ENCODE measurements around the gene BAIAP2. TPM values are rescaled to one million over a fixed set of nuclear protein-coding genes. Genes with fewer than 3 reads are reported as not detected.

Gene BAIAP2
- total RNA-seq, 2 donors from 2014 or later = 14.7 to 22.7 TPM

- peaks cover 28% of the 10 kb centered on the region for H3K4me1 ChIP-seq
- no peak overlapping the region for H3K4me3 ChIP-seq
- no peaks in the 10 kb centered on the region for H3K9me3 ChIP-seq
- peak overlapping the region; percentile 47 for H3K27ac ChIP-seq
- H3K9ac ChIP-seq (ENCODE audit: low read depth in 2 of 2, low read length in 2 of 2) = peak overlapping the region; percentile 6 to 71
- TF ChIP-seq CTCF (IDR thresholded peaks at IDR 0.05) = no peak
- H3K27me3 ChIP-seq = no peaks in the 10 kb centered on the region
- intact Hi-C loops (cut with DNase I) = no loop called here
- no peaks in the 10 kb centered on the region for H3K36me3 ChIP-seq
- no peak for DNase-seq
Measured at GRCh38 chr17:81021531-81022343, 13.2 kb upstream of the BAIAP2 start.

- H3K4me1 ChIP-seq = peaks cover 28% of the 10 kb centered on the region
- intact Hi-C loops (cut with DNase I) = no loop called here
- TF ChIP-seq CTCF (IDR thresholded peaks at IDR 0.05) = no peak
- peaks cover 5% of the 10 kb centered on the region for H3K27me3 ChIP-seq
- H3K27ac ChIP-seq = no peak overlapping the region
- DNase-seq = no peak
- H3K9me3 ChIP-seq = no peaks in the 10 kb centered on the region
- no peaks in the 10 kb centered on the region for H3K36me3 ChIP-seq
- no peak overlapping the region for H3K4me3 ChIP-seq
- no peak overlapping the region for H3K9ac ChIP-seq (ENCODE audit: low read depth in 2 of 2, low read length in 2 of 2)
Measured at GRCh38 chr17:81022344-81022676, 12.6 kb upstream of the BAIAP2 start.

- H3K36me3 ChIP-seq = no peaks in the 10 kb centered on the region
- no peak overlapping the region for H3K9ac ChIP-seq (ENCODE audit: low read depth in 2 of 2, low read length in 2 of 2)
- no peak for DNase-seq
- no peak overlapping the region for H3K27ac ChIP-seq
- H3K4me3 ChIP-seq = no peak overlapping the region
- TF ChIP-seq CTCF (IDR thresholded peaks at IDR 0.05) = no peak
- H3K4me1 ChIP-seq = peaks cover 23% of the 10 kb centered on the region
- intact Hi-C loops (cut with DNase I) = loop anchor here (2.0 kb wide), 1 partner anchor 74 kb away; no protein-coding TSS in a partner anchor
- H3K27me3 ChIP-seq = peaks cover 18% of the 10 kb centered on the region
- H3K9me3 ChIP-seq = no peaks in the 10 kb centered on the region
Measured at GRCh38 chr17:81025065-81025740, 9.7 kb upstream of the BAIAP2 start.

GRCh38 chr17:81025741-81026129 lies 9.2 kb upstream of the BAIAP2 start:
- H3K4me3 ChIP-seq = no peak overlapping the region
- peaks cover 18% of the 10 kb centered on the region for H3K4me1 ChIP-seq
- DNase-seq = no peak
- no peak overlapping the region for H3K9ac ChIP-seq (ENCODE audit: low read depth in 2 of 2, low read length in 2 of 2)
- H3K27me3 ChIP-seq = peaks cover 18% of the 10 kb centered on the region
- H3K36me3 ChIP-seq = no peaks in the 10 kb centered on the region
- H3K27ac ChIP-seq = no peak overlapping the region
- TF ChIP-seq CTCF (IDR thresholded peaks at IDR 0.05) = no peak
- no peaks in the 10 kb centered on the region for H3K9me3 ChIP-seq
- intact Hi-C loops (cut with DNase I) = loop anchor here (2.0 kb wide), 1 partner anchor 73 kb away; no protein-coding TSS in a partner anchor

GRCh38 chr17:81026266-81027036 lies 8.5 kb upstream of the BAIAP2 start:
- H3K27ac ChIP-seq = no peak overlapping the region
- H3K9ac ChIP-seq (ENCODE audit: low read depth in 2 of 2, low read length in 2 of 2) = peak overlapping the region in 1 of 2 donors; percentile 7
- no peaks in the 10 kb centered on the region for H3K9me3 ChIP-seq
- H3K4me1 ChIP-seq = peaks cover 11% of the 10 kb centered on the region
- no peak overlapping the region for H3K4me3 ChIP-seq
- no peak for TF ChIP-seq CTCF (IDR thresholded peaks at IDR 0.05)
- H3K27me3 ChIP-seq = peaks cover 18% of the 10 kb centered on the region
- no peaks in the 10 kb centered on the region for H3K36me3 ChIP-seq
- DNase-seq = no peak
- intact Hi-C loops (cut with DNase I) = no loop called here
